Measurements from ENCODE around the gene CYFIP2.

- no peak for TF ChIP-seq CTCF (IDR thresholded peaks at IDR 0.05)
- TF ChIP-seq POLR2A (IDR thresholded peaks at IDR 0.05): no peak
These were observed 25.2 kb downstream of the CYFIP2 start for GRCh38 chr5:157290981-157291711.

Data from uterus (tissue), 2 donors.